NCI-H2107 treated with DMSO at 0.1 percent for 48 hours (cell line): ENCODE measurements around the gene CLCA4.

ENCODE experiments used
- DNase-seq: peaks from one replicate; lab custom pipeline; 2025; ENCODE audit not compliant: unreplicated experiment; lab: John Stamatoyannopoulos, UW

CLCA4 gene, protein sequence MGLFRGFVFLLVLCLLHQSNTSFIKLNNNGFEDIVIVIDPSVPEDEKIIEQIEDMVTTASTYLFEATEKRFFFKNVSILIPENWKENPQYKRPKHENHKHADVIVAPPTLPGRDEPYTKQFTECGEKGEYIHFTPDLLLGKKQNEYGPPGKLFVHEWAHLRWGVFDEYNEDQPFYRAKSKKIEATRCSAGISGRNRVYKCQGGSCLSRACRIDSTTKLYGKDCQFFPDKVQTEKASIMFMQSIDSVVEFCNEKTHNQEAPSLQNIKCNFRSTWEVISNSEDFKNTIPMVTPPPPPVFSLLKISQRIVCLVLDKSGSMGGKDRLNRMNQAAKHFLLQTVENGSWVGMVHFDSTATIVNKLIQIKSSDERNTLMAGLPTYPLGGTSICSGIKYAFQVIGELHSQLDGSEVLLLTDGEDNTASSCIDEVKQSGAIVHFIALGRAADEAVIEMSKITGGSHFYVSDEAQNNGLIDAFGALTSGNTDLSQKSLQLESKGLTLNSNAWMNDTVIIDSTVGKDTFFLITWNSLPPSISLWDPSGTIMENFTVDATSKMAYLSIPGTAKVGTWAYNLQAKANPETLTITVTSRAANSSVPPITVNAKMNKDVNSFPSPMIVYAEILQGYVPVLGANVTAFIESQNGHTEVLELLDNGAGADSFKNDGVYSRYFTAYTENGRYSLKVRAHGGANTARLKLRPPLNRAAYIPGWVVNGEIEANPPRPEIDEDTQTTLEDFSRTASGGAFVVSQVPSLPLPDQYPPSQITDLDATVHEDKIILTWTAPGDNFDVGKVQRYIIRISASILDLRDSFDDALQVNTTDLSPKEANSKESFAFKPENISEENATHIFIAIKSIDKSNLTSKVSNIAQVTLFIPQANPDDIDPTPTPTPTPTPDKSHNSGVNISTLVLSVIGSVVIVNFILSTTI

GRCh38 chr1:86546787-86547221 lies at the start of gene CLCA4:
CLCA4 (plus strand) TSS chr1:86547078; CDS start chr1:86547120, 42 bp downstream.
- no peak for DNase-seq

- DNase-seq, result no peak
Observed at GRCh38 chr1:86498281-86498680, 48.6 kb upstream of the CLCA4 start.

DNA sequence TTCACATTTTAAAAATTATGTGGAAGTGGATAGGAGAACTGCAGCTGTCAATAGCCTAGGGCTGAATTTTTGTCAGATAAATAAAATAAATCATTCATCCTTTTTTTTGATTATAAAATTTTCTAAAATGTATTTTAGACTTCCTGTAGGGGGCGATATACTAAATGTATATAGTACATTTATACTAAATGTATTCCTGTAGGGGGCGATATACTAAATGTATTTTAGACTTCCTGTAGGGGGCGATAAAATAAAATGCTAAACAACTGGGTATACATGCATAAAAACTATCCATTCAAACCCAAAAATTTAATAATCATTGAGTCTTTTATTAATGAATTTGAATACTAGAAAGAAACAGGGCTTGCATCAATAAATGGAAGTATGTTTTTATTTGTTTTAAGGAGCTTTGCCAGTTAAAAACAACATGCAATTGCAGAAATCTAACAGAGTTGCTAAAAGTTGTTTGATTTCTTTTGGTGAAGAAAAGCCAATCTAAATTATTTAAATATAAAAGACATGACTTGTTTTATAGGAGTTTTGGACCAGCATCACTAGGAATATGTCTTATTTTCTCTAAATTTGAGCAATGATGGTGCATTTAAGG lies 46.8 kb upstream of the CLCA4 start:
- peak; percentile 27 for DNase-seq

DNA sequence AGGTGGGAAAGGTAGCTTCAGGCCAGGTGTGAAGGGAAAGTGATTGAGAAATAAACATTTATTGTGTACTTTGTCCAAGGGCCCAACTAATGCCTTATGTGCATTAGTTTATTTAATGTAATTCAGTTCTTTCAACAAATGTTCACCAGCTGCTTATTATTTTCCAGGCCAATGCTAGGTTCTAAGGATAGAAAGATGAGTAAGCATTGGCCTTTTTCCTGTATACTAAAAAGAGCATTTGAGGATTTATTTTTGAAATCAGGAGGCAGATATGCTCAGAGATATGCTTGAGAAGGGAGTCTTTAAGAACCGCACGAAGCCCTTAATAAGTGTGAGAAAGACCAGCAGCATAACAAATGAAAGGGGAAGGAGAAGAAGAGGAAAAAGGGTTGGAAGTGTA lies 46.2 kb upstream of the CLCA4 start:
- DNase-seq, result no peak

DNA sequence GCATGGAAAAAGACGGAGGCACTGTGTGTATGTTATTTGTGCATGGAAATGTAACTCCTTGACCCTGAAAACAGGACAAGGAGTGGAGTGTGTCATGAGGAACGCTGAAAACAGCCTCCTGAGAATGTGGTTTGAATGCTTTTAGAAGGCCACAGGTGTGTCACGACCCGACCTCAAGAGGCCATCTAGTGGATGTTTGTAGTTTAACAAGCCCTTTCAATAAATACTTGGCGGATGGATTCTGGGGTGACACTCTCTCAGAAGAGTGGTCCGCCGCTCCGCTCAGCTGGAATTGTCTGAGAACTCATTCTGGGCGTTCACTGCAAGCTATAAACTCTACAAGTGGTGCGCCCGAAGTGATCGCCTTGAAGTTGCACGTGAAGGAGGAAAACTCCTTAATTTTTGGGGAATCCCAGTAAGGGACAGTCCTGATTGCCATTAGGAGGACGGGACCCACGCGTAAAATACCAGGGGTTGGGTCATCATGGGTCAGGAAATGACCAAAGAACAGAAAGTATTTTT lies 44.7 kb upstream of the CLCA4 start:
- DNase-seq, result peak; percentile 53

- peak; percentile 35 for DNase-seq
Observed at GRCh38 chr1:86502721-86503405, 44.0 kb upstream of the CLCA4 start.

GRCh38 chr1:86503406-86504136 lies 43.3 kb upstream of the CLCA4 start:
- DNase-seq, result no peak

GRCh38 chr1:86504137-86504479 lies 42.8 kb upstream of the CLCA4 start:
- DNase-seq, result no peak

- DNase-seq, result no peak
Observed at GRCh38 chr1:86504895-86505563, 41.8 kb upstream of the CLCA4 start.

DNA sequence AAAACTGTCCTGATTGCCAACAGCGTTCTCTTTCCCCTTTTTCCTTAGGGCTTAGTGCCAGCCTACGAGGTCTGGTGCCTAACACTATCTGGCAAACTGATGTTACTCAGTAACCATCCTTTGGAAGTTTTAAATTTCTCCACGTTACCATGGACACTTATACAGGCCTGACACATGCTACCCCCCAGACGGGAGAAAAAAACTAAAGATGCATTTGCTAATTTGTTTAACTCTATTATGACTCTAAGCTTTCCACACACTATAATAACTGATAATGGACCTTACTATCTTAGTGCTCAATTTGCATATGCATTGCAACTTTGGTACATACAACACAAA lies 41.3 kb upstream of the CLCA4 start:
- DNase-seq, result no peak

DNA sequence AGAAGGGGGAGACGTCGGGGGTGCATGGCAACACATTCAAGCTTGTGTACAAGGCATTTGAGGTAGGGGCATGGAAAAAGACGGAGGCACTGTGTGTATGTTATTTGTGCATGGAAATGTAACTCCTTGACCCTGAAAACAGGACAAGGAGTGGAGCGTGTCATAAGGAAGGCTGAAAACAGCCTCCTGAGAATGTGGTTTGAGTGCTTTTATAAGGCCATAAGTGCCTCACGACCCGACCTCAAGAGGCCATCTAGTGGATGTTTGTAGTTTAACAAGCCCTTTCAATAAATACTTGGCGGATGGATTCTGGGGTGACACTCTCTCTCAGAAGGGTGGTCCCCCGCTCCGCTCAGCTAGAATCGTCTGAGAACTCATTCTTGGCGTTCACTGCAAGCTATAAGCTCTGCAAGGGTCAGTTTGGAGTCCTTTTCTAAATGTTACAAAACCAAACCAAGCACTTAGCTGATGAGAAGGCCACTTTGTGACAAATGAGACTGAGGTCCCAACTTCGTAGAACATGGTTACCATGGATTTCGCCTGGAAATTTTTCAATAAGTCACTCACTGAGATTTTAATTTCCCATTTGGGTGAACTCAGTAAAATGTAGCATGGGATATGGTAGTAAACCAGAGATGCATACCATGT lies 38.8 kb upstream of the CLCA4 start:
- DNase-seq, result peak; percentile 11

DNA sequence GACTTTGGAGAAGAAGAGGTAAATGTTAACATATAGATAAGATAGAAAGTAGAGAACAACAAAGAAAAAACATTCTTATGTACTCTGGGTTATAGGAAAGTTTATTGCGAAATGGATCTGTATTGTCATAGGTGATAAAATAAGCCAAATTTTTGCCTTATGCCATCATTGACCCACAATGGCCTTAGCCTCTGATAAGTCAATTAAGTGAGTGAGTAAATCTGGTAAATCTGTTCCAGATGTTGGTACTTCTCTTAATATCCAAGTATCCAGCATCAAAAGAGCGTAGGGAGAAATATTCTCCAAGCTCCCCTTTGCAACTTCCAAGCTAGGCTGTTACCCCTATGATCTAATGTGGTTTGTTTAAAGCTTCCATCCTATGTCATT lies 38.3 kb upstream of the CLCA4 start:
- no peak for DNase-seq

DNA sequence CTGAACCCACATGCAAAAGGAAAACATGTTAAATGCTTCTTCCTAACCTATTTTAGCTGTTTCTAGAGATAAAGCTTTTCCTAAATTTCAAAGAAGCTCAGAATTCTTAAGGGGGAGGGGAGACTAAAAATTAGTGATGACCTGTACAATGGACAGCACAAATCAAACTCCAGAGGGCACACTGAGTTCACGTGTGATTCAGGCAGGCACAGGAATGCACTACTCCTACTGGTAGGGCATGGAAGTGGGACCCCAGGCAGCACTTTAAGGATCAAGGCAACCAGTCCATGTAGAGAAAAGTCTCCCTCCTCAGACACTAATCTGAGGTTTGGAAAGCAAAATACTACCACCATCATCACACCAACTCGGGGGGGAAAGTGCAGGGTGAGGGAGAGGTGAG lies 31.3 kb upstream of the CLCA4 start:
- DNase-seq, result peak; percentile 43

GRCh38 chr1:86516335-86516734 lies 30.5 kb upstream of the CLCA4 start:
- DNase-seq, result no peak

GRCh38 chr1:86517336-86517735 lies 29.5 kb upstream of the CLCA4 start:
- no peak for DNase-seq

- DNase-seq, result no peak
Observed at GRCh38 chr1:86520789-86521521, 25.9 kb upstream of the CLCA4 start.

GRCh38 chr1:86521522-86521891 lies 25.4 kb upstream of the CLCA4 start:
- DNase-seq, result no peak

DNA sequence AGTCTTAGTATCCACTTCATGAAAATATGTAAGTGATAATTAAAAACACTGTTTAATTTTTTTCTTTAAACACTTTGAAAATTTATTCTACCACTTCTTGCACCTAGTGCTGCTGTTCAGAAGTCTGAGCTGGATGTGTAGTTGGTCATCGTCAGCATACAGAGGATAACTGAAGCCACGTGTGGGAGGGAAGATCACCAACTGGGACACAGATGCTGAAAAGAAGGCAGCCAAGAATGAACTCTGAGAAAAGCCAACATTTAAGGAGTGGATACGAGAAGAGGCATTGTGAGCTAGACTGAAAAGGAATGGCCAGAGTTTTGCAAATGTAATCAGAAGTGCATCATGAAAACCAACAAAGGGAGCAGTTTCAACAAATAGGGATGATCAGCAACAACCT lies 24.6 kb upstream of the CLCA4 start:
- no peak for DNase-seq
